GM18508 (cell line): Measurements from ENCODE around the gene GPATCH1.
A peak's percentile ranks its signal among the peaks of the same experiment; 100 is the strongest.
"Not testable (repeated sequence)": the region's sequence is repeated elsewhere in the genome, so short reads cannot be mapped to it uniquely, and the experiment has no call there.

Source experiments
- ATAC-seq: cut with Tn5 transposase; IDR thresholded peaks from one replicate; pipeline ENCODE4 v1.9.1; 2021; ENCODE audit warnings: moderate number of reproducible peaks; ENCODE audit not compliant: insufficient read depth, unreplicated experiment

Gene GPATCH1

DNA sequence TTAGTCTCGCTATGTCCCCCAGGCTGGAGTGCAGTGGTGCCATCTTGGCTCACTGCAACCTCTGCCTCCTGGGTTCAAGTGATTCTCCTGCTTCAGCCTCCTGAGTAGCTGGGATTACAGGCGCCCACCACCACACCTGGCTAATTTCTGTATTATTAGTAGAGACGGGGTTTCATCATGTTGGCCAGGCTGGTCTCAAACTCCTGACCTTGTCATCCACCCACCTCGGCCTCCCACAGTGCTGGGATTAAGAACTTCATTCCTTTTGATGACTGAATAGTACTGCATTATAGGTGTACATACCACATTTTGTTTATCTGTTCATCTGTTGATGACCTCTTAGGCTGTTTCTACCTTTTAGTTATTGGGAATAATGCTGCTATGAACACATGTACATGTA lies 71.6 kb downstream of the GPATCH1 start:
- ATAC-seq: not testable (repeated sequence)

DNA sequence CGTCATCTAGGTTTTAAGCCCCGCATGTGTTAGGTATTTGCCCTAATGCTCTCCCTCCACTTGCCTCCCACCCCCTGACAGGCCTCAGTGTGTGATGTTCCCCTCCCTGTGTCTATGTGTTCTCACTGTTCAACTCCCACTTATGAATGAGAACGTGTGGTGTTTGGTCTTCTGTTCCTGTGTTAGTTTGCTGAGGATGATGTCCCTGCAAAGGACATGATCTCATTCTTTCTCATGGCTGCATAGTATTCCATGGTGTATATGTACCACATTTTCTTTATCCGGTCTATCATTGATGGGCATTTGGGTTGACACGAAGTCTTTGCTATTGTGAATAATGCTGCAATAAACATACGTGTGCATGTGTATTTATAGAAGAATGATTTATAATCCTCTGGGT lies 73.3 kb downstream of the GPATCH1 start:
- ATAC-seq: not testable (repeated sequence)

DNA sequence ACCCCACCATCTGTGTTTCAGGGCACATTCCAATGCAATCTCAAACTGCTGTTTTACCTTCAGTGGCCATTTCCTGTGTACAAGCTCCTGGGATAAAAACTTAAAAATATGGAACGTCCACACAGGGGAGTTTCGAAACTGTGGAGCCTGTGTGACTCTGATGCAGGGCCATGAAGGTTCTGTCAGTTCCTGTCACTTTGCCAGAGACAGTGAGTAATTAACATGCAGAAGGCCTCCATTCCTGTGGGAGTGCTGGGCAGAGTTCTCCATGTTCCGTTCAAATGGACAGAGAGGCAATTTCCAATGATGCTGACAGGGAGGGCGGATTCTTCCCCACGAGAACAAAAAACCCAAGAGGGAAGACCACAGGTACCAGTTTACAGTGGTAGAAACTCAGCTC lies 75.4 kb downstream of the GPATCH1 start:
- no peak for ATAC-seq

- no peak for ATAC-seq
Observed at GRCh38 chr19:33157906-33158305, 76.9 kb downstream of the GPATCH1 start.

DNA sequence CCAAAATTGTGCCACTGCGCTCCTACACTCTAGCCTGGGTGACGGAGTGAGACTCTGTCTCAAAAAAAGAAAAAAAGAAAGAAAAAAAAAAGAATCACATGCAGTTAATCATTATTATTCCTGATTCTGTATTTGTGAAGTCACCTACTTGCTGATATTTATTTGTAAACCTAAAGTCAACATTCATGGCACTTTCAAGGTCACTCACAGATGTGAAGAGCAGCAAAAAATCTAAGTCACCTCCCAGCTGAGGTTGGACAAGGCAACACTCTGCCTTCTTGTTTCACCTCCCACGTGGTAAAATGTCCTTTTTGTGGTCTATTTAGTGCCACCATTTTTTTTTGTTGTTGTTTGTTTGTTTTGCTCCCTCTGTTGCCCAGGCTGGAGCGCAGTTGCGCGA lies 77.4 kb downstream of the GPATCH1 start:
- ATAC-seq: no peak

- ATAC-seq: no peak
Observed at GRCh38 chr19:33159149-33159548, 78.2 kb downstream of the GPATCH1 start.

DNA sequence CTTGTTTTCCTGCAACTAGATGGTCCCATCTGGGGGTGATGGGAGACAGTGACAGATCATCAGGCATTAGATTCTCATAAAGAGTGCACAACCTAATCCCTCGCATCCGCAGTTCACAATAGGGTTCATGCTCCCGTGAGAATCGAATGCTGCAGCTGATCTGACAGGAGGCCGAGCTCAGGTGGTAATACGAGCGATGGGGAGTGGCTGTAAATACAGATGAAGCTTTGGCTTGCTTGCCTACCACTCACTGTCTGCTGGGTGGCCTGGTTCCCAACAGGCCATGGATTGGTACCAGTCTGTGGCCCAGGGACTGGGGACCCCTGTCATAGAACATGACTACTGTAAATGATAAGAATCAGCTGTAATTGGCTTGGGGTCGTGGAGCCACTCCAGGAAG lies 78.9 kb downstream of the GPATCH1 start:
- no peak for ATAC-seq

GRCh38 chr19:33161201-33161600 lies 80.2 kb downstream of the GPATCH1 start:
- no peak for ATAC-seq

DNA sequence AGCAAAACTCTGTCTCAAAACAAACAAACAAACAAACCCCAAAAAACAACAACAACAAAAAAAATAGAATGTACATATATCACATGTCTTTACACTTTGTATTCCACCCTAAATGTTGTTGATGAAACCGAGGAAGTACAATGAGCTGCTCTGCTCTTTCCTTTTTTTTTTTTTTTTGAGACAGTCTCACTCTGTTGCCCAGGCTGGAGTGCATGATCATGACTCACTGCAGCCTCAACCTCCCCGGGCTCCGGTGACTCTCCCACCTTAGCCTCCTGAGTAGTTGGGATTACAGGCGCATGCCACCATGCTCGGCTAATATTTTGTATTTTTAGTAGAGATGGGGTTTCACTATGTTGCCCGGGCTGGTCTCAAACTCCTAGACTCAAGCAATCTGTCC lies 82.5 kb downstream of the GPATCH1 start:
- ATAC-seq: no peak

- not testable (repeated sequence) for ATAC-seq
Observed at GRCh38 chr19:33166037-33166436, 85.1 kb downstream of the GPATCH1 start.

GRCh38 chr19:33167438-33167837 lies 86.5 kb downstream of the GPATCH1 start:
- ATAC-seq: no peak

- no peak for ATAC-seq
Observed at GRCh38 chr19:33168528-33168927, 87.5 kb downstream of the GPATCH1 start.

GRCh38 chr19:33171222-33171795 lies 90.3 kb downstream of the GPATCH1 start:
- no peak for ATAC-seq

GRCh38 chr19:33171916-33172359 lies 91.0 kb downstream of the GPATCH1 start:
- ATAC-seq: no peak

DNA sequence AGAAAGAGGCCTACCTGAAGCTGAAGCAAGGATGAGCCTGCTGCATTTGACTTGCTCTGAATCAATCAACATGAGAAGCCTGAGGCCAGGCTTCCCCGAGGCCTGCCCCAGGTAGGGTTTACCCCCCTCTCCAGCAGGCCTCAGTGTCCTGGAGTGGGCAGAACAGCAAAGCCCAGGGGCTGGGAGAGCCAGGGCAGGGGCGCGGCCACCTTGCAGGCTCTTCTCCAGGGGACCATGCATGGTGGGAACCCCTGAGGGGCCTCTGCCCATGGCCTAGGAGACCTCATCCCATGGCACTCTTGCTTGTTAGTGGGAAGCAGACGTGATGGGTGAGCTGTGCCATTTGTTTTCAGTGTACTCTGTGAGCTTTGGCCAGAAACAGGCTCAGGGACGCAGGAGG lies 93.2 kb downstream of the GPATCH1 start:
- ATAC-seq: no peak

GRCh38 chr19:33175156-33175782 lies 94.3 kb downstream of the GPATCH1 start:
- no peak for ATAC-seq

- no peak for ATAC-seq
Observed at GRCh38 chr19:33175886-33176669, 95.1 kb downstream of the GPATCH1 start.

- peak; percentile 74 for ATAC-seq
Observed at GRCh38 chr19:33176670-33177416, 95.9 kb downstream of the GPATCH1 start.

DNA sequence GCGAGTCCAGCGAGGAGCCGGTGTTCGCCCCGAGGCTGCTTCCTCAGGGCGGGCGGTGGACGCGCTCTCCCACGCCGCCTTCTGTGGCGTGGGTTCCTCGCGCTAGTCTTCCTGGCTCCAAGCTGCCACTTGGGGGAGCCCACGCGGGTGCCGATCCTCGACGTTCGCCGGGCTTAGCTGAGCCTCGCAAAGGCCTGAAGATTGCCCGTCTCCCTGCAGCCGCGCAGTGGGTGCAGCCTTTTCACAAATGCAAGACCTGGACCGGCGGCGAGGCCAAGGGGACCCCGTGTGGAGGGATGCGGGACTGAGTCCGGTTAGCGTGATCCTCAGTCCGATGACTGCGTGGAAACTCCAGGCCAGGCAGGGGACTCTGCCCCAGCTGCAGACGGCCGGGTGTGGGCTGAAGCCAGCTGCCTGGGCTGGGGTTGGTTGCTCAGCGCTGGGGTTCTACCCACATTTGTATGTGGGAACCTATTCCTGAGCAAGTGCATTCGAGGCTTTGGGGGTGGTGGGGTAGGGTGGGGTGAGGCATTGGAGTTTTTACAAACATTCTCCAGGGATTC lies 96.5 kb downstream of the GPATCH1 start:
- ATAC-seq: no peak
